WTC11 (cell line): Measurements from ENCODE around the gene ZNF185.

Source experiments
- CREB1 ChIP-seq: sonication (generic); formaldehyde crosslinking; IDR thresholded peaks from 2 replicates; pipeline ENCODE4 v1.8.0; 2023; ENCODE audit warnings: mild to moderate bottlenecking, missing genetic modification reagents
- CREM ChIP-seq: sonication (generic); formaldehyde crosslinking; IDR thresholded peaks from 2 replicates; pipeline ENCODE4 v1.8.1; 2022; ENCODE audit warnings: mild to moderate bottlenecking, missing genetic modification reagents, moderate library complexity
- ESRRA ChIP-seq: sonication (generic); formaldehyde crosslinking; IDR thresholded peaks from 2 replicates; pipeline ENCODE4 v1.8.1; 2022; ENCODE audit warnings: mild to moderate bottlenecking, missing genetic modification reagents, borderline replicate concordance
- NFATC4 ChIP-seq: fragments of 250-450 bp; sonication (Bioruptor Pico); IDR thresholded peaks from 2 replicates; pipeline ENCODE4 v1.9.0; 2021; ENCODE audit warnings: mild to moderate bottlenecking
- NR1H2 ChIP-seq: sonication (generic); formaldehyde crosslinking; IDR thresholded peaks from 2 replicates; pipeline ENCODE4 v1.9.0; 2021; ENCODE audit warnings: mild to moderate bottlenecking, moderate library complexity, missing genetic modification reagents
- STAT6 ChIP-seq: sonication (generic); formaldehyde crosslinking; conservative IDR thresholded peaks from 2 replicates; pipeline ENCODE4 v1.8.1; 2023; ENCODE audit warnings: mild to moderate bottlenecking, low read depth, missing genetic modification reagents, moderate library complexity
- TP53 ChIP-seq: sonication (generic); formaldehyde crosslinking; IDR thresholded peaks from 2 replicates; pipeline ENCODE4 v1.8.1; 2023; ENCODE audit warnings: mild to moderate bottlenecking, missing genetic modification reagents
- ZNF138 ChIP-seq: sonication (generic); formaldehyde crosslinking; conservative IDR thresholded peaks from 2 replicates; pipeline ENCODE4 v1.8.1; 2022; ENCODE audit warnings: mild to moderate bottlenecking, moderate library complexity, missing genetic modification reagents
- ZNF396 ChIP-seq: fragments of 250-450 bp; sonication (Bioruptor Pico); IDR thresholded peaks from 2 replicates; pipeline ENCODE4 v1.8.0; 2021; ENCODE audit warnings: mild to moderate bottlenecking, moderate library complexity, borderline replicate concordance
- TF ChIP-seq, protein P1 (sequence below): fragments of 200-600 bp; IDR thresholded peaks from 2 replicates; pipeline ENCODE4 v1.8.0; 2022; ENCODE audit warnings: antibody characterized with exemption

DNA sequence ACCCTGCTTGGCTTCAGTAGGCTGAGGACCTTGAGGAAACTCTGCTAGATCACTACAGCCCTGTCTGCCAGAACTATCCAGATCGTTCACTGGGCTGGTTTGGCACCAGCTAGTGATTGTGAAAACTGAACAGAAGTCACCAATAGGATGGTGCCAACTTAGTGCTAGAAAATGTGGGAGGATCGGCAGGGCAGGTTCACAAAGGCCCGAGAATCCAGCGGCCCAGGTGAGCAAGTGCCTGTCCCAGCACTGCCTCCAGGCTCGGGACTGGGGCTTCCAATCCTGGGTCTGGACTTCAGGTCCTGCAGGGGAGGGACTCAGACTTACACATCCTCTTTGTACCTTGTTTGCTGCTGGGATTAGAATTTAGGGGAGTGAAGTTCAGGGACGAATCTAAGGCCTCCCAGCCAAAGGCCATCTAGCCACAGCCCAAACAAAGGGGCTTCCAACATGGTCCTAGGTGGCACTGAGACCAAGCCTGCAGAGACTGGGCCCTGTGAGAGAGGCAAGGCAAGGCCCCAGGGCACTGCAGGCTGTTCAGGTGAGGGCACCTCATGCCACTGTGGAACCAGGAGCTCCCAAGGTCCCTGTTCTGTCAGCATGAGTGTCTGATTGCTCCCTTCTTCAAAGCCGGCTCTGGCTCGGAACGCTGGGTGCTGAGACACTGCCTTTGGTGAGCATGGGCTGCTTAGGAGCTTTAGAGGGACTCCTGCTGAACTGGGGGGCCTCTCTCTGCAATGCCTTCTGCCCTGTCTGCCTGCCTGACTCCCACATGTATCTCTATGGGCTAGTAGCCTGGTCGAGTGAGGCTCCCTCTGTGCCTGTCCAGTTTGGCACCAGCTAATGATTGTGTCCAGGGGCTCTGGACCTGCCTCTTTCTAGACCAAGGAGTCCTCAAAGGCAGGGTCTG lies 20.7 kb upstream of the ZNF185 start:
- TF ChIP-seq, protein P1, sequence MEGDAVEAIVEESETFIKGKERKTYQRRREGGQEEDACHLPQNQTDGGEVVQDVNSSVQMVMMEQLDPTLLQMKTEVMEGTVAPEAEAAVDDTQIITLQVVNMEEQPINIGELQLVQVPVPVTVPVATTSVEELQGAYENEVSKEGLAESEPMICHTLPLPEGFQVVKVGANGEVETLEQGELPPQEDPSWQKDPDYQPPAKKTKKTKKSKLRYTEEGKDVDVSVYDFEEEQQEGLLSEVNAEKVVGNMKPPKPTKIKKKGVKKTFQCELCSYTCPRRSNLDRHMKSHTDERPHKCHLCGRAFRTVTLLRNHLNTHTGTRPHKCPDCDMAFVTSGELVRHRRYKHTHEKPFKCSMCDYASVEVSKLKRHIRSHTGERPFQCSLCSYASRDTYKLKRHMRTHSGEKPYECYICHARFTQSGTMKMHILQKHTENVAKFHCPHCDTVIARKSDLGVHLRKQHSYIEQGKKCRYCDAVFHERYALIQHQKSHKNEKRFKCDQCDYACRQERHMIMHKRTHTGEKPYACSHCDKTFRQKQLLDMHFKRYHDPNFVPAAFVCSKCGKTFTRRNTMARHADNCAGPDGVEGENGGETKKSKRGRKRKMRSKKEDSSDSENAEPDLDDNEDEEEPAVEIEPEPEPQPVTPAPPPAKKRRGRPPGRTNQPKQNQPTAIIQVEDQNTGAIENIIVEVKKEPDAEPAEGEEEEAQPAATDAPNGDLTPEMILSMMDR, result no peak
- TF ChIP-seq ESRRA (CRISPR knock-in tag) (no peak), CREM (CRISPR knock-in tag) (no peak), STAT6 (CRISPR knock-in tag) (no peak), TP53 (CRISPR knock-in tag) (no peak), ZNF138 (CRISPR knock-in tag) (no peak), CREB1 (CRISPR knock-in tag) (no peak), ZNF396 (CRISPR knock-in tag) (no peak), NFATC4 (no peak), NR1H2 (CRISPR knock-in tag) (no peak)
